Measurements from ENCODE around the gene FGF12. TPM values are rescaled to one million over a fixed set of nuclear protein-coding genes. Genes with fewer than 3 reads are reported as not detected.
A peak's percentile ranks its signal among the peaks of the same experiment; 100 is the strongest.

The FGF12 gene
- total and polyA plus RNA-seq, 11 donors = 21.8 to 420 (median 265) TPM

GRCh38 chr3:192645437-192645836, 81.9 kb downstream of the FGF12 start:
- DNase-seq = no peak
- H3K4me3 ChIP-seq = no peak overlapping the region
- intact Hi-C loops (cut with DNase I) = no loop called here
- H3K27ac ChIP-seq = no peak overlapping the region
- 0 to 40% (median 36%) methylated on average over 1 of the region's 1 CpG for WGBS, 4 donors
- no peaks in the 10 kb centered on the region for H3K9me3 ChIP-seq
- TF ChIP-seq POLR2A (IDR thresholded peaks at IDR 0.05) = no peak
- no peak for TF ChIP-seq CTCF (IDR thresholded peaks at IDR 0.05)
- no peaks in the 10 kb centered on the region for H3K27me3 ChIP-seq
- H3K4me1 ChIP-seq = peaks cover 0 to 14% (median 0%) of the 10 kb centered on the region in 12 donors
- ATAC-seq = no peak
- H3K36me3 ChIP-seq = no peaks in the 10 kb centered on the region

GRCh38 chr3:192642651-192643050, 84.7 kb downstream of the FGF12 start:
- DNase-seq (peak in 3 of 5 donors; percentile 22 to 58 (median 48)), ATAC-seq (no peak)
- Histone ChIP-seq H3K4me3 (no peak overlapping the region), H3K9me3 (no peaks in the 10 kb centered on the region), H3K27me3 (no peaks in the 10 kb centered on the region), H3K36me3 (no peaks in the 10 kb centered on the region), H3K27ac (peak overlapping the region in 7 of 12 donors; percentile 9 to 51 (median 29)), H3K4me1 (peaks cover 0 to 15% (median 0%) of the 10 kb centered on the region in 12 donors)
- intact Hi-C loops (cut with DNase I) = no loop called here
- TF ChIP-seq CTCF (IDR thresholded peaks at IDR 0.05) (no peak), POLR2A (IDR thresholded peaks at IDR 0.05) (no peak)
- WGBS, 4 donors = 65 to 69% (median 67%) methylated on average over 5 of the region's 5 CpGs

- 43 to 46% (median 45%) methylated on average over 6 of the region's 6 CpGs for WGBS, 4 donors
- no peak for DNase-seq
- no peaks in the 10 kb centered on the region for H3K36me3 ChIP-seq
- peaks cover 0 to 15% (median 2%) of the 10 kb centered on the region in 12 donors for H3K4me1 ChIP-seq
- H3K27ac ChIP-seq = peak overlapping the region in 9 of 12 donors; percentile 10 to 51 (median 29)
- no peak overlapping the region for H3K4me3 ChIP-seq
- H3K27me3 ChIP-seq = no peaks in the 10 kb centered on the region
- no peak for TF ChIP-seq POLR2A (IDR thresholded peaks at IDR 0.05)
- H3K9me3 ChIP-seq = no peaks in the 10 kb centered on the region
- intact Hi-C loops (cut with DNase I) = loop anchor here in 1 of 10 donors (2.0 kb wide), 1 partner anchor 35 kb away; no protein-coding TSS in a partner anchor
- ATAC-seq = no peak
Observed at GRCh38 chr3:192641919-192642318, 85.4 kb downstream of the FGF12 start.

- H3K4me3 ChIP-seq = no peak overlapping the region
- H3K27me3 ChIP-seq = no peaks in the 10 kb centered on the region
- 70 to 77% (median 75%) methylated on average over 2 of the region's 2 CpGs for WGBS, 4 donors
- no peaks in the 10 kb centered on the region for H3K36me3 ChIP-seq
- H3K27ac ChIP-seq = peak overlapping the region in 4 of 12 donors; percentile 9 to 95 (median 46)
- H3K4me1 ChIP-seq = peaks cover 0 to 15% (median 2%) of the 10 kb centered on the region in 12 donors
- DNase-seq = no peak
- ATAC-seq = no peak
- TF ChIP-seq POLR2A (IDR thresholded peaks at IDR 0.05) = no peak
- no peak for TF ChIP-seq CTCF (IDR thresholded peaks at IDR 0.05)
- intact Hi-C loops (cut with DNase I) = loop anchor here in 3 of 10 donors (2.0 to 5.0 kb wide), 3 partner anchors 37 to 68 kb away; no protein-coding TSS in a partner anchor
- H3K9me3 ChIP-seq = no peaks in the 10 kb centered on the region
Observed at GRCh38 chr3:192639987-192640386, 87.4 kb downstream of the FGF12 start.

- WGBS, 4 donors = 21 to 36% (median 32%) methylated on average over 1 of the region's 1 CpG
- Histone ChIP-seq H3K27me3 (no peaks in the 10 kb centered on the region), H3K9me3 (no peaks in the 10 kb centered on the region), H3K4me3 (no peak overlapping the region), H3K4me1 (peaks cover 0 to 15% (median 2%) of the 10 kb centered on the region in 12 donors), H3K36me3 (no peaks in the 10 kb centered on the region), H3K27ac (peak overlapping the region; percentile 75 to 95 (median 87))
- TF ChIP-seq POLR2A (IDR thresholded peaks at IDR 0.05) (no peak), CTCF (IDR thresholded peaks at IDR 0.05) (no peak)
- peak in 3 of 4 donors; percentile 34 to 53 (median 45) for ATAC-seq
- no peak for DNase-seq
- intact Hi-C loops (cut with DNase I) = loop anchor here in 4 of 10 donors (1.0 to 5.0 kb wide), 6 partner anchors 17 to 89 kb away; partner anchors contain the start of gene FGF12 (in 1 of the 4)
Observed at GRCh38 chr3:192637803-192638202, 89.5 kb downstream of the FGF12 start.
